ENCODE results near the gene ERFL.

The ERFL gene

DNA sequence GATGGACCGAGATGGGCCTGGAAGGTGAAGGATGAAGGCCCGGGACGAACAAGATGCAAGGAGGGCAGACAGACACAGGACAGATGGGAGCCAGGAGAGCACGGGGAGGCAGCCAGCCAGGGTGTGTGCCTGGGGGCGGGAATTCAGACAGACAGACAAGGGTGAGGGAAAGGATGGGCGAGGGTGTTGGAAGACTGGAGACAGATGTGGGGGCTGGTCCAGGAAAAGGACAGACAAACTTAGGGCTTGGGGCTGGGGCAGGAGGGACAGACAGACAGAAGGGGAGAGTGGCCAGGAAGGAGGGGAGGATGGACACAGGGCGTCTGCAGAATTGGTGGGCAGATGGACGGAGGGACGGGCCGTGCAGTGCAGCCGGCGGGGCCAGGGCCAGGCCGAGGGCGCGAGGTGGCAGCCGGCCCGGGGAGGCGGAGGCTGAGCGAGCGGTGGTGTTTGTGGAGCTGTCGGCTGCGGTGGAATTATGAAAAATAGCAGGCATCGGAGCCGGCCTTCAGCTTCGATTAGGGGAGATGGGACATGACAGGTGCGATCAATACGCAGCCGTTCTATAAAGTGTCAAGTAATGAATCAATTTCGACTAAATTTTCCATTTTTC is 4.6 kb upstream of the ERFL start:
- TF ChIP-seq, protein P1, sequence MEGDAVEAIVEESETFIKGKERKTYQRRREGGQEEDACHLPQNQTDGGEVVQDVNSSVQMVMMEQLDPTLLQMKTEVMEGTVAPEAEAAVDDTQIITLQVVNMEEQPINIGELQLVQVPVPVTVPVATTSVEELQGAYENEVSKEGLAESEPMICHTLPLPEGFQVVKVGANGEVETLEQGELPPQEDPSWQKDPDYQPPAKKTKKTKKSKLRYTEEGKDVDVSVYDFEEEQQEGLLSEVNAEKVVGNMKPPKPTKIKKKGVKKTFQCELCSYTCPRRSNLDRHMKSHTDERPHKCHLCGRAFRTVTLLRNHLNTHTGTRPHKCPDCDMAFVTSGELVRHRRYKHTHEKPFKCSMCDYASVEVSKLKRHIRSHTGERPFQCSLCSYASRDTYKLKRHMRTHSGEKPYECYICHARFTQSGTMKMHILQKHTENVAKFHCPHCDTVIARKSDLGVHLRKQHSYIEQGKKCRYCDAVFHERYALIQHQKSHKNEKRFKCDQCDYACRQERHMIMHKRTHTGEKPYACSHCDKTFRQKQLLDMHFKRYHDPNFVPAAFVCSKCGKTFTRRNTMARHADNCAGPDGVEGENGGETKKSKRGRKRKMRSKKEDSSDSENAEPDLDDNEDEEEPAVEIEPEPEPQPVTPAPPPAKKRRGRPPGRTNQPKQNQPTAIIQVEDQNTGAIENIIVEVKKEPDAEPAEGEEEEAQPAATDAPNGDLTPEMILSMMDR (IDR thresholded peaks at IDR 0.05; ENCODE audit: extremely low read depth, insufficient read depth, missing control alignments): no peak
- no peak for DNase-seq (ENCODE audit: low spot score)
- in situ Hi-C loops (cut with MboI; ENCODE audit: low pct_unique_long_range_greater_than_20kb, low sequenced_read_pairs, unreplicated experiment): no loop called here

DNA sequence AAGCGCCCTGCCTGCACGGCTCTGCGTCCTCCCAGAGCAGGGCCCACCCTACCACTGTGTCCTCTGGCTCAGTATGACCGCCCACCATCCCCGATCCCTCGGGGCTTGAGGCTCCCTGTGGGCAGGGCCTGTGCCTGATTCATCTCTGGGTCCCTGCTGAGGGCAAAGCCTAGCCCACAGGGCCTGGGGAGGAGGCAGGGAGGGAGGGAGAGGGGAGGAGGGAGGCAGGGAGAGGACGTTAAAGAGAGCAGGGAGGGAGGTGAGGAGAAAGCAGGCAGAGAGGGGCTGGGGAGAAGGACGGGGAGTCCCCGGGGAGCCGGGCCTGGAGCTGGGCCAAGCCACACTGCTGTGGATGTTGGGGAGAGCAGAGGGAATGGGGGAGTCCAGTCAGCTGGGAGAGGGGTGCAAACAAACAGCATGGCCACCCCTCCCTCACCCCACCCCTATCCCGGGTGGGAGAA is 4.0 kb upstream of the ERFL start:
- TF ChIP-seq, protein P1 (IDR thresholded peaks at IDR 0.05; ENCODE audit: extremely low read depth, insufficient read depth, missing control alignments): no peak
- in situ Hi-C loops (cut with MboI; ENCODE audit: low pct_unique_long_range_greater_than_20kb, low sequenced_read_pairs, unreplicated experiment): no loop called here
- no peak for DNase-seq (ENCODE audit: low spot score)

DNA sequence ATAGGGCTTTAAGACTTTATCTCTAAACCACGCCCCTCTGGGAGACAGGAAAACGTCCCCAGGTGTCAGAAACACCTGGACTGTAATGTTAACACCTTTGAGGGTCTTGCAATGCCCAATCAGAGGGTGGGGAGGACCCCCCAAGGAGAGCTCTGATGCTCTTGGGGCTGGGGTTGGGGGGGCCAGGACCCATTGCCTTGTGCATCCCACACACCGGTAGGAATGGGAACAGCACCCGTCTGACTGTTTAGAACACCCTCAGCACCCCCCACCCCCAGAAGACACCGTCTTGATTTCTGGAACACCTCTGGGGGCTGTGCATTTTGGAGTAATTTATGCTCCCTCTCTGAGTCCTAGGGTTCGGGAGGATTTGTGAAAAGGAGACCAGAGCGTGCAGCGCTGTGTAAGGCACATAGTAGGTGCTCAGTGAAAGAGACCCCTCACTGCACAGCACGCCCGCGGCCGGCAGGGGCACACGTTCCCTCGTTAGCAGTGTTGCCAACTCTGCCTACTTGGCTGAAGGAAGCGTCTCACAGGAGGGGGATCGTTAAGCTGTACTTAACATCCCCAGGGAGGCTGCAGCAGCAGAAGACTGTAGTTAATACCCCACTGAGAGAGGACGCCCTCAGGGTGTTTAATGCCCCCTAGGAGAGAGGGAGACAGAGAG is 2.8 kb upstream of the ERFL start:
- in situ Hi-C loops (cut with MboI; ENCODE audit: low pct_unique_long_range_greater_than_20kb, low sequenced_read_pairs, unreplicated experiment): no loop called here
- TF ChIP-seq, protein P1 (IDR thresholded peaks at IDR 0.05; ENCODE audit: extremely low read depth, insufficient read depth, missing control alignments): peak; percentile 44
- DNase-seq (ENCODE audit: low spot score): no peak

DNA sequence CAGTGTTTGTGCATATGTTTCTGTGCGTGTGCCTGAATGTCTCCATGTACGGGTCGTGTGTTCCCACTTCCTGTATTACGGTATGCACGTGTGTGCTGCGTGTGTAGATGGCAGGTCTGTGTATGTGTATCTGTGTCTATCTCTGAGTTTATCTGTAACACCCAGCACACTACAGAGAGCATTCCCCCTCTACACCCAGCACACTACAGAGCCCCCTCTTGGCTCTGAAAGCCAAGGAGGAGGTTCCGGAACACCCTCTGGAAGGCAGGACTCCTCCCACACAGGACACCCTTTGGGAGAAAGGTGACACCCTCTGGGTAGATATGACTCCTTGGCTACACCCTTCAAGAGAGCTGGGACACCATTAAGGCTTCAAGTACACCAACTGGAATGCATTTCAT is 2.1 kb upstream of the ERFL start:
- in situ Hi-C loops (cut with MboI; ENCODE audit: low pct_unique_long_range_greater_than_20kb, low sequenced_read_pairs, unreplicated experiment): no loop called here
- DNase-seq (ENCODE audit: low spot score): no peak
- TF ChIP-seq, protein P1 (IDR thresholded peaks at IDR 0.05; ENCODE audit: extremely low read depth, insufficient read depth, missing control alignments): no peak

DNA sequence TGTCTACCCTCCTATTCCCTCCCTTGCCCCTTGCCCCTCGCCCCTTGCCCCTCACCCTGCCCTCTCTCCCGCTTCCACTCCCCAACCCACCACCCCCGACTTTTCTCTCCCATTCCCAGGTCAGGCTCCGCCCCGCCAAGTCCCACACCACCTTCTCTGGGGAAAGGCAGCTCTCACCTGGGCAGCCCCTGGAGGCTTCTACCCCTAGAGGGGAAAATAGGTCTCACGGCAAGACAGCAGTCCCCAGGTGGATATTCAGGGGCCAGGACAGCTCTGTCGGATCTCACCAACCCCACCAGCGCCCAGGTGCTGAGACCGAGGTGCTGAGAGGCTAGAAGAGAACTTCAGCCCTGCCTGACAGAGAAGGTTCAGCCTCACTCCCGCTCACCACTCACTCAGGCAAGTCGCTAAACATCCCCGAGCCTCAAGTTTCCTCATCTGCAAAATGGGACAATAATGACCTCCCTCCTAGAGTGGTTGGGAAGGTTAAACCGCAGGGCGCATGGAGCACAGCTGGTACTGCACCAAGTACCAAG is 1.4 kb upstream of the ERFL start:
- in situ Hi-C loops (cut with MboI; ENCODE audit: low pct_unique_long_range_greater_than_20kb, low sequenced_read_pairs, unreplicated experiment): no loop called here
- DNase-seq (ENCODE audit: low spot score): no peak
- TF ChIP-seq, protein P1 (IDR thresholded peaks at IDR 0.05; ENCODE audit: extremely low read depth, insufficient read depth, missing control alignments): no peak

DNA sequence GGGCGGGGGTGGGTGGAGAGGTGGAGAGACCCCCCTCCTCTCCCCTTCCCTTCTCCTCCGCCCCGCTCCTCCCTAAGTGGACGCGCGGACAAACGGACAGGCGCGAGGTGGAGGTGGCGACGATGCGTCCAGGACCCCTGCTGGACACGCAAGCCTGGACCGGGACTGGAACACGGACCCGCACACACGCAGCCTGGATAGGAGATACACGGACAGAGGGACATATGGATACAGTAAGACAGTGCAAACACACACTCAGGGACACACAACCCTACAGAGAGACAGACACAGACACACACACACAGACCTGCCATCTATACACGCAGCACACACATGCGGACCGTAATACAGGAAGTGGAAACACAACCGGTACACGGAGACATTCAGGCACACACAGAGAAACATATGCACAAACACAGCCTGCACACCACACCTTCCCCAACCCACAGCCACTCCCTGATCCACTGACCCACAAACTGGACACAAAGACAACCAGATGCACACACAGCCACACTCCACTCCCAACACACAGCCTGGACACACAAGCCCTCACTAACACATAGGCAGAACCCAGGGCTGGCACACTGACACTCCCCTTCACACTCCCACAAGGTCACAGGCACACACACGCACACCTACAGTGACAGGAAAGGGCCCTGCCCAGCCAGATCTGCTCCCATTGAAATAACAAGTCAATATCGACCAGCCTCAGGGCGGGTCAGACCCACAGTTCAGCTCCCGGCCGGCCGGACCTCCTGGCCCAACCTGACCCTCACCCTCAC is 696 bp upstream of the ERFL start:
- in situ Hi-C loops (cut with MboI; ENCODE audit: low pct_unique_long_range_greater_than_20kb, low sequenced_read_pairs, unreplicated experiment): no loop called here
- TF ChIP-seq, protein P1 (IDR thresholded peaks at IDR 0.05; ENCODE audit: extremely low read depth, insufficient read depth, missing control alignments): no peak
- no peak for DNase-seq (ENCODE audit: low spot score)

Data from GM13977 (cell line).